Osteocyte (in vitro differentiated cells): ENCODE data around the gene COL6A1. TPM values are rescaled to one million over a fixed set of nuclear protein-coding genes. Genes with fewer than 3 reads are reported as not detected.
"Not testable (repeated sequence)": the region's sequence is repeated elsewhere in the genome, so short reads cannot be mapped to it uniquely, and the experiment has no call there.

Source experiments
- DNase-seq: peaks from one replicate; pipeline ENCODE4 v3.0.0; 2021; ENCODE audit warnings: mixed read lengths; ENCODE audit not compliant: unreplicated experiment; ENCODE audit errors: extremely low spot score
- H3K27ac Mint-ChIP-seq: one replicate; pipeline ENCODE4 v1.8.0; 2021; ENCODE audit warnings: mild to moderate bottlenecking, mixed read lengths; ENCODE audit not compliant: unreplicated experiment
- H3K27me3 Mint-ChIP-seq: one replicate; pipeline ENCODE4 v1.8.0; 2021; ENCODE audit warnings: mixed read lengths; ENCODE audit not compliant: unreplicated experiment
- H3K36me3 Mint-ChIP-seq: one replicate; pipeline ENCODE4 v1.8.0; 2021; ENCODE audit warnings: mixed read lengths; ENCODE audit not compliant: unreplicated experiment
- H3K4me1 Mint-ChIP-seq: one replicate; pipeline ENCODE4 v1.8.0; 2021; ENCODE audit warnings: mixed read lengths; ENCODE audit not compliant: unreplicated experiment
- H3K4me3 Mint-ChIP-seq: one replicate; pipeline ENCODE4 v1.8.0; 2021; ENCODE audit warnings: mild to moderate bottlenecking, moderate library complexity, mixed read lengths; ENCODE audit not compliant: unreplicated experiment
- H3K9me3 Mint-ChIP-seq: one replicate; pipeline ENCODE4 v1.8.0; 2021; ENCODE audit warnings: mixed read lengths; ENCODE audit not compliant: unreplicated experiment
- total RNA-seq: library from RNA; stranded (reverse); gene quantifications from 2 replicates; pipeline ENCODE4 v1.2.1, GENCODE V29; 2021
- TF ChIP-seq, protein P1 (sequence below): fragments of 200-600 bp; sonication (generic); IDR thresholded peaks from 2 replicates; pipeline ENCODE4 v1.5.0; 2021; ENCODE audit warnings: antibody characterized with exemption, mild to moderate bottlenecking, moderate library complexity

COL6A1 gene
- total RNA-seq, 1 donor from 2014 or later: 1,503 TPM

DNA sequence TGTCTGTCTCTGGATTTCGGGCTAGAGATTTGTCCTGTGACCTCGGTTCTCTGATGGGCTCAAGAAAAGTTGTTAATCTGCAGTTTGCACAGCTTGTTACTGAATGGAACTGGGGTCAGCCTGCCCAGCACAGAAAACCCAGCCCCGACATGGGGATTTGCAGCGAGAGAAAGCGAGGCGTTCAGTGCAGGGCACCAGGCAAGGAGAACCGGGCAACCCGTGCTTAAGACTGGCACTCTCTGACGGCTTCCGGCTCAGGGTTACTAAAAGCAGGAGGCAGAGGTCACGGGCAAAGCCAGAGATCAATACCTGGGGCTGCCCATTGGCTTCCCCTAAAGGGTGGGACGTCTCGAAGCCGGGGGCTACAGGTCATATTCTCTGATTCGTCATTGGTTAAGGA, 29.9 kb upstream of the COL6A1 start:
- Mint-ChIP-seq H3K4me3 (no peak overlapping the region), H3K27me3 (peaks cover 3% of the 10 kb centered on the region), H3K36me3 (no peaks in the 10 kb centered on the region), H3K4me1 (peaks cover 48% of the 10 kb centered on the region), H3K27ac (no peak overlapping the region), H3K9me3 (no peaks in the 10 kb centered on the region)
- TF ChIP-seq, protein P1, sequence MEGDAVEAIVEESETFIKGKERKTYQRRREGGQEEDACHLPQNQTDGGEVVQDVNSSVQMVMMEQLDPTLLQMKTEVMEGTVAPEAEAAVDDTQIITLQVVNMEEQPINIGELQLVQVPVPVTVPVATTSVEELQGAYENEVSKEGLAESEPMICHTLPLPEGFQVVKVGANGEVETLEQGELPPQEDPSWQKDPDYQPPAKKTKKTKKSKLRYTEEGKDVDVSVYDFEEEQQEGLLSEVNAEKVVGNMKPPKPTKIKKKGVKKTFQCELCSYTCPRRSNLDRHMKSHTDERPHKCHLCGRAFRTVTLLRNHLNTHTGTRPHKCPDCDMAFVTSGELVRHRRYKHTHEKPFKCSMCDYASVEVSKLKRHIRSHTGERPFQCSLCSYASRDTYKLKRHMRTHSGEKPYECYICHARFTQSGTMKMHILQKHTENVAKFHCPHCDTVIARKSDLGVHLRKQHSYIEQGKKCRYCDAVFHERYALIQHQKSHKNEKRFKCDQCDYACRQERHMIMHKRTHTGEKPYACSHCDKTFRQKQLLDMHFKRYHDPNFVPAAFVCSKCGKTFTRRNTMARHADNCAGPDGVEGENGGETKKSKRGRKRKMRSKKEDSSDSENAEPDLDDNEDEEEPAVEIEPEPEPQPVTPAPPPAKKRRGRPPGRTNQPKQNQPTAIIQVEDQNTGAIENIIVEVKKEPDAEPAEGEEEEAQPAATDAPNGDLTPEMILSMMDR: no peak
- DNase-seq: no peak

DNA sequence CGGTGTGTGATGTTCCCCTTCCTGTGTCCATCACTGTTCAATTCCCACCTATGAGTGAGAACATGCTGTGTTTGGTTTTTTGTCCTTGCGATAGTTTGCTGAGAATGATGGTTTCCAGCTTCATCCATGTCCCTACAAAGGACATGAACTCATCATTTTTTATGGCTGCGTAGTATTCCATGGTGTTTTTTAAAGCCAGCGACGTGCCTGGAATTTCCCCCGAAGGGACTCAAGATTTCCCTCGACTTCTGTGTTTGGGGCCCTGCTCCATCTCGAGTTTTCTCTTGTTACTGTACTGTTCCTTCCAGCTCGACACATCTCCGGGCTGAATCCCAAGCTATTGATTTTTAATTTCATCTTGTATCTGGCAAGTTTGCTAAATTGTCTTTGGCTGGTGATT, 29.0 kb upstream of the COL6A1 start:
- H3K9me3 Mint-ChIP-seq, DNase-seq, H3K36me3 Mint-ChIP-seq, H3K27me3 Mint-ChIP-seq, H3K4me3 Mint-ChIP-seq, H3K27ac Mint-ChIP-seq: not testable (repeated sequence)
- H3K4me1 Mint-ChIP-seq: peaks cover 52% of the 10 kb centered on the region

DNA sequence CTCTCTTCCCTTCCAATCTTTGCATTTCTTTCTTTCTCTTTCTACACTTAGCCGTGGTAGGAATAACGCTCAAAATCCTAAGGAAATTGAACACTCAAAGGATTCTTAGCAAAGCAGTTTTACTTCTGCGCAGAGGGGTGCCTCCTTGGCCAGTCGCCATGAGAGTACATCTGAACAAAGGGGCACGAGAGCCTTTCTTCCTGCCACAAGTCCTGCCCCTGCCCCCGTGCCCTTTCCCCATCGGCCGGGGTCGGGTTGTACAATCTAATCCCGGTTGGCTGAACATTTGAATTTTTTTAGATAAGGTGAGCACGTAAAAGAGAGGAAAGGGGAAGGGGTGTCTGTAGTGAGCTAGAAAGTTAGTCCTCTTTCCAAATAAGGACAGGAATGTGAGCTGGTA, 28.6 kb upstream of the COL6A1 start:
- H3K4me1 Mint-ChIP-seq: peaks cover 56% of the 10 kb centered on the region
- H3K4me3 Mint-ChIP-seq: no peak overlapping the region
- H3K27ac Mint-ChIP-seq: peak overlapping the region; percentile 5
- TF ChIP-seq, protein P1: no peak
- no peak for DNase-seq
- H3K9me3 Mint-ChIP-seq: no peaks in the 10 kb centered on the region
- H3K36me3 Mint-ChIP-seq: no peaks in the 10 kb centered on the region
- H3K27me3 Mint-ChIP-seq: peaks cover under 1% of the 10 kb centered on the region

DNA sequence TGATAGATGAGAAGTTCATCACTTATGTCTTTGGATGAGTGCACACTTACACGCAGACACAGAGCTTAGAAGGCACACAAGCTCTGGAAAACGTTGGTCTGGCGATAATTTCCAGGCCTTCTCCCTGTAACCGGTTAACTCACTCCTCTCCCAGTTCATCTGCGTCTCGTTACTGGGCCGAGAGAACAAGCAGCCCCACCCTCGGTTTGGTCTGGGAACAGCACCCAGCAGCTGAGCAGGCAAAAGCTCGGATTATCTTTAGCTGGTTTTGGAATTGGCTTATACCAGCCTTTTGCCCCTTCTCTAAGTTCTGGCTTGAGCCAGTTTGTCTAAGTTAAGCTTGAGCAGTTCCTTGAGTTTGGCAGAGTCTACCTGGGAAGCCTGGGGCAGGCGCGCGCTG, 27.3 kb upstream of the COL6A1 start:
- TF ChIP-seq, protein P1: peak; percentile 25
- Mint-ChIP-seq H3K27ac (no peak overlapping the region), H3K4me3 (no peak overlapping the region), H3K36me3 (no peaks in the 10 kb centered on the region), H3K9me3 (no peaks in the 10 kb centered on the region), H3K4me1 (peaks cover 63% of the 10 kb centered on the region), H3K27me3 (no peaks in the 10 kb centered on the region)
- no peak for DNase-seq

DNA sequence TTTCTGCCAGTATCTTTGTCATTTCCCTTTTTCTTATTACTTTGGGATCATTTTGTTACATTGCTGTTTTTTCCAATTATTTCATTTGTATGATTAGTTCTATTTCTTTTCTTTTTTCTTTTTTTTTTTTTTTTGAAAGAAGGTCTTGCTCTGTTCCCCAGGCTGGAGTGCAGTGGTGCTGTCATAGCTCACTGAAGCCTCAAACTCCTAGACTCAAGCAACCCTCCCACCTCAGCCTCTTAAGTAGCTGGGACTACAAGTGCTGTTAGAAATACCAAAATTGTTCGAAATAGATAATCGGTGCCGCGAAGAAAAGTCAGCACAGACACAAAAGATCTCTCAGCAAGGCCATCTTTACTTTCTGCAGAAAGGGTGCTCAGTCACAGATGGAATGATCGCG, 26.6 kb upstream of the COL6A1 start:
- Mint-ChIP-seq H3K36me3 (no peaks in the 10 kb centered on the region), H3K4me1 (peaks cover 57% of the 10 kb centered on the region), H3K9me3 (no peaks in the 10 kb centered on the region), H3K27me3 (no peaks in the 10 kb centered on the region), H3K27ac (no peak overlapping the region), H3K4me3 (no peak overlapping the region)
- TF ChIP-seq, protein P1: no peak
- no peak for DNase-seq

DNA sequence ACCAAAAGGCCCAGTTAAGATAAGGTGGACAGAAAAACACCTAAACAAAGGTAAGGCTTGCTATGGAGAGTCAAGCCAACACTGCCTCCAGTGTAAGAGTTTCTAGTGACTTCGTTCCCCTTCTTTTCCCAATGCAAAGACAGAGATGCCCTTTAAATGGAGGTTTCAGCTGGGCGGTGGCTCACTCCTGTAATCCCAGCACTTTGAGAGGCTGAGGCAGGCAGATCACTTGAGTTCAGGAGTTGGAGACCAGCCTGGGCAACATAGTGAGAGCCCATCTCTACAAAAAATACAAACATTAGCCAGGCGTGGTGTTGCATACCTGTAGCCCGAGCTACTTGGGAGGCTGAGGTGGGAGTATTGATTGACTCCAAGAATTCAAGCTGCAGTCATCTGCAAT, 24.0 kb upstream of the COL6A1 start:
- Mint-ChIP-seq H3K27me3 (no peaks in the 10 kb centered on the region), H3K9me3 (no peaks in the 10 kb centered on the region), H3K36me3 (no peaks in the 10 kb centered on the region), H3K4me3 (no peak overlapping the region), H3K4me1 (peaks cover 44% of the 10 kb centered on the region), H3K27ac (peak overlapping the region; percentile 96)
- TF ChIP-seq, protein P1: no peak
- DNase-seq: no peak
